Keratinocyte (primary cell): ENCODE data around the gene CFAP20DC.

Experiments used
- CTCF ChIP-seq, 3 experiments: IDR thresholded peaks in 1 of 3; conservative IDR thresholded peaks in 1 of 3; optimal IDR thresholded peaks in 1 of 3; 2 replicates in 2 of 3; 3 replicates in 1 of 3; pipeline versions ENCODE3 to v1.5.1; 2011; ENCODE audit warnings: low read length in 3 of 3, mild to moderate bottlenecking in 3 of 3, moderate library complexity in 2 of 3, control low read depth in 1 of 3, inconsistent platforms in 1 of 3; ENCODE audit not compliant: insufficient read depth in 2 of 3; ENCODE audit errors: extremely low read depth in 1 of 3
- EZH2 ChIP-seq: IDR thresholded peaks from one replicate; pipeline ENCODE4 v1.6.1; 2012; ENCODE audit warnings: inconsistent platforms, mild to moderate bottlenecking, low read length, moderate library complexity

GRCh38 chr3:58840949-58841348 is 208.9 kb downstream of the CFAP20DC start:
- TF ChIP-seq CTCF (optimal IDR thresholded peaks at IDR 0.05 in 1 of 3, IDR thresholded peaks at IDR 0.05 in 1 of 3, conservative IDR thresholded peaks at IDR 0.05 in 1 of 3; ENCODE audit: extremely low read depth in 1 of 3, insufficient read depth in 2 of 3, low read length in 3 of 3) (no peak), EZH2 (no peak)
